HepG2 (cell line): ENCODE results near the gene VEZF1. TPM values are rescaled to one million over a fixed set of nuclear protein-coding genes. Genes with fewer than 3 reads are reported as not detected.

Experiments
- AKAP8 ChIP-seq: sonication (generic); formaldehyde crosslinking; IDR thresholded peaks from 2 replicates; pipeline ENCODE4 v1.5.1; 2020; ENCODE audit warnings: mild to moderate bottlenecking, missing genetic modification reagents
- DR1 ChIP-seq: sonication (generic); formaldehyde crosslinking; IDR thresholded peaks from 2 replicates; pipeline ENCODE4 v1.8.0; 2021; ENCODE audit warnings: mild to moderate bottlenecking, missing genetic modification reagents, inconsistent platforms
- FOXO1 ChIP-seq: sonication (generic); formaldehyde crosslinking; IDR thresholded peaks from 2 replicates; pipeline ENCODE4 v1.4.0; 2020; ENCODE audit warnings: missing genetic modification reagents
- HOXA5 ChIP-seq: sonication (generic); formaldehyde crosslinking; IDR thresholded peaks from 2 replicates; pipeline ENCODE4 v1.4.0; 2020; ENCODE audit warnings: missing genetic modification reagents
- IRF9 ChIP-seq: sonication (generic); formaldehyde crosslinking; IDR thresholded peaks from 2 replicates; pipeline ENCODE4 v1.8.0; 2022; ENCODE audit warnings: missing genetic modification reagents, mild to moderate bottlenecking, borderline replicate concordance
- KDM5A ChIP-seq: fragments of 200-600 bp; sonication (generic); IDR thresholded peaks from 2 replicates; pipeline ENCODE4 v1.7.0; 2018; ENCODE audit warnings: antibody characterized with exemption, mild to moderate bottlenecking, low read length, borderline replicate concordance
- MZF1 ChIP-seq: sonication (generic); formaldehyde crosslinking; IDR thresholded peaks from 2 replicates; pipeline ENCODE4 v1.8.1; 2023; ENCODE audit warnings: mild to moderate bottlenecking, missing genetic modification reagents, borderline replicate concordance
- PRMT3 ChIP-seq: sonication (generic); formaldehyde crosslinking; IDR thresholded peaks from 2 replicates; pipeline ENCODE4 v1.8.1; 2022; ENCODE audit warnings: low read depth, mild to moderate bottlenecking, moderate library complexity, missing genetic modification reagents, borderline replicate concordance
- SAFB2 ChIP-seq: sonication (generic); formaldehyde crosslinking; IDR thresholded peaks from 2 replicates; pipeline ENCODE4 v1.5.1; 2020; ENCODE audit warnings: missing genetic modification reagents, low read depth, mild to moderate bottlenecking, borderline replicate concordance
- SIN3B ChIP-seq: fragments of 150-350 bp; IDR thresholded peaks from 2 replicates; pipeline ENCODE4 v1.6.1; 2014; ENCODE audit warnings: low read length
- TFE3 ChIP-seq: IDR thresholded peaks from 2 replicates; pipeline ENCODE4 v1.6.1; 2016
- THYN1 ChIP-seq: sonication (generic); formaldehyde crosslinking; IDR thresholded peaks from 2 replicates; pipeline ENCODE4 v1.8.1; 2023; ENCODE audit warnings: low read depth, mild to moderate bottlenecking, moderate library complexity, missing genetic modification reagents, borderline replicate concordance
- ZBTB25 ChIP-seq: IDR thresholded peaks from 2 replicates; pipeline ENCODE4 v1.6.1; 2018; ENCODE audit warnings: missing genetic modification reagents
- ZFP41 ChIP-seq: sonication (generic); formaldehyde crosslinking; IDR thresholded peaks from 2 replicates; pipeline ENCODE4 v1.4.0; 2020; ENCODE audit warnings: mild to moderate bottlenecking, missing genetic modification reagents, borderline replicate concordance
- ZNF124 ChIP-seq: sonication (generic); formaldehyde crosslinking; IDR thresholded peaks from 2 replicates; pipeline ENCODE4 v1.4.0; 2020; ENCODE audit warnings: missing genetic modification reagents
- ZNF468 ChIP-seq: sonication (generic); formaldehyde crosslinking; IDR thresholded peaks from 2 replicates; pipeline ENCODE4 v1.8.0; 2022; ENCODE audit warnings: mild to moderate bottlenecking, moderate library complexity, missing genetic modification reagents
- ZNF484 ChIP-seq: sonication (generic); formaldehyde crosslinking; IDR thresholded peaks from 2 replicates; pipeline ENCODE4 v1.5.1; 2020; ENCODE audit warnings: mild to moderate bottlenecking, low read depth, missing genetic modification reagents, borderline replicate concordance
- polyA plus RNA-seq, 8 experiments: library from polyadenylated mRNA; depleted of rRNA in 3 of 8; stranded (reverse) in 7 of 8; unstranded in 1 of 8; fragments of >200 nt; fragmentation: Illumina TruSeq in 4 of 8; extraction: Trizol in 4 of 8; gene quantifications; 2 replicates each; pipeline versions ENCODE4 v1.2.1 to v1.2.3, GENCODE V29; 2011 to 2016; ENCODE audit warnings: low read depth in 4 of 8, missing spikeins in 1 of 8, mixed read lengths in 1 of 8; ENCODE audit not compliant: insufficient read depth in 1 of 8
- total RNA-seq, 5 experiments: library from RNA; depleted of rRNA; stranded (reverse); fragments of >200 nt; fragmentation: Illumina TruSeq; extraction: Trizol; gene quantifications; 2 replicates each; pipeline ENCODE4 v1.2.3, GENCODE V29; 2016; ENCODE audit warnings: low read depth in 1 of 5
- TF ChIP-seq, protein P1 (sequence below): sonication (generic); formaldehyde crosslinking; IDR thresholded peaks from 2 replicates; pipeline ENCODE4 v1.4.0; 2020; ENCODE audit warnings: missing genetic modification reagents
- TF ChIP-seq, protein P2 (sequence below): sonication (generic); formaldehyde crosslinking; IDR thresholded peaks from 2 replicates; pipeline ENCODE4 v1.4.0; 2020; ENCODE audit warnings: missing genetic modification reagents, borderline replicate concordance

The VEZF1 gene
- total and polyA plus RNA-seq, 2 of the 13 experiments (the other 11 are each of a cell fraction or from before 2014, with no cell fraction given): 45.9 to 49.7 TPM

DNA sequence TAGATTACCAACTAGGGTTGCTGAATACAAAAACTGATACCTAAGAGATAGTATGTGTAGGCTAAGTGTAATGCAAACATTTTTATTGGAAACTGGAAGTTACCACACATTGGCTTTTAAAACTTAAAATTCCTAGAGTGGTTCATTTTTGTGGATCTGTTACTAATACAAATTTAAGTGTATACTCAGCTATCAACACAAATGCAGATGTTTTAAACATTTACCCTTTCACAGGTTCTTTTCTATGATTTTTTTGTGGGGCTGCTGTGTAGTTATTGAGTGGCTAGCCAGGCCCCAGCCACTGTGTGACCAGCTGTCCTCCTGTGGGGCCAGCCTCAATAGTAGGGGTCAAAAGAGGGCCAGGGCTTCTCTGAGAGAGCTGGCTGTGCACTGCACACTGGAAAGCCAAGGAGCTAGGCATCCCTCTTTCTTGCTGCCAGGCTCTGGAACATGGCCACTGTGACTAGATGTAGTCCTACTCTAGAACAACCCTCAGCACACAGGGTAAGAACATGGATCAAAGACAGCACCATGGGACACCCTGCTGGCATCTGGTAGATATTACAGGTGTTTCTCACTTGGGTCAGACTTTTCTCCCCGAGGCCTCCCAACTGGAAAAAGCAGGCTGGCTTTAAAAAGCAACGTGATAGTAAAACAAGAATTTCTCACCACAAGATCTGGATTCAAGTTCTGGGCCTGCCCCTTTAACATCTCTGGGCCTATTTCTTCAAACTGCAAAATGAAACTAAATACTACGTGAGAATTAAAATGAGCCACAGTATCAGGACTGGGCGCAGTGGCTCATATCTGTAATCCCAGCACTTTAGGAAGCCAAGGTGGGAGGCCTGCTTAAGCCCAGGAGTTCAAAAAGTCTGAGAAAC, 7.3 kb upstream of the VEZF1 start (continued):
- TF ChIP-seq, protein P1, sequence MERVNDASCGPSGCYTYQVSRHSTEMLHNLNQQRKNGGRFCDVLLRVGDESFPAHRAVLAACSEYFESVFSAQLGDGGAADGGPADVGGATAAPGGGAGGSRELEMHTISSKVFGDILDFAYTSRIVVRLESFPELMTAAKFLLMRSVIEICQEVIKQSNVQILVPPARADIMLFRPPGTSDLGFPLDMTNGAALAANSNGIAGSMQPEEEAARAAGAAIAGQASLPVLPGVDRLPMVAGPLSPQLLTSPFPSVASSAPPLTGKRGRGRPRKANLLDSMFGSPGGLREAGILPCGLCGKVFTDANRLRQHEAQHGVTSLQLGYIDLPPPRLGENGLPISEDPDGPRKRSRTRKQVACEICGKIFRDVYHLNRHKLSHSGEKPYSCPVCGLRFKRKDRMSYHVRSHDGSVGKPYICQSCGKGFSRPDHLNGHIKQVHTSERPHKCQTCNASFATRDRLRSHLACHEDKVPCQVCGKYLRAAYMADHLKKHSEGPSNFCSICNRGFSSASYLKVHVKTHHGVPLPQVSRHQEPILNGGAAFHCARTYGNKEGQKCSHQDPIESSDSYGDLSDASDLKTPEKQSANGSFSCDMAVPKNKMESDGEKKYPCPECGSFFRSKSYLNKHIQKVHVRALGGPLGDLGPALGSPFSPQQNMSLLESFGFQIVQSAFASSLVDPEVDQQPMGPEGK (CRISPR knock-in tag): peak; percentile 21; the same call in 1 of the 2 replicates
- peak; percentile 66; the same call in 1 of the 2 replicates for TF ChIP-seq ZNF124
- TF ChIP-seq DR1 (CRISPR knock-in tag): no peak
- no peak for TF ChIP-seq ZNF468 (CRISPR knock-in tag)
- no peak for TF ChIP-seq ZNF484 (CRISPR knock-in tag)
- TF ChIP-seq TFE3: no peak; the same call in 1 of the 2 replicates
- TF ChIP-seq HOXA5: no peak
- no peak for TF ChIP-seq AKAP8 (CRISPR knock-in tag)
- peak; percentile 19; the same call in 1 of the 2 replicates for TF ChIP-seq FOXO1 (CRISPR knock-in tag)
- TF ChIP-seq KDM5A: no peak
- TF ChIP-seq ZBTB25 (CRISPR knock-in tag): no peak; the same call in 1 of the 2 replicates
- TF ChIP-seq, protein P2, sequence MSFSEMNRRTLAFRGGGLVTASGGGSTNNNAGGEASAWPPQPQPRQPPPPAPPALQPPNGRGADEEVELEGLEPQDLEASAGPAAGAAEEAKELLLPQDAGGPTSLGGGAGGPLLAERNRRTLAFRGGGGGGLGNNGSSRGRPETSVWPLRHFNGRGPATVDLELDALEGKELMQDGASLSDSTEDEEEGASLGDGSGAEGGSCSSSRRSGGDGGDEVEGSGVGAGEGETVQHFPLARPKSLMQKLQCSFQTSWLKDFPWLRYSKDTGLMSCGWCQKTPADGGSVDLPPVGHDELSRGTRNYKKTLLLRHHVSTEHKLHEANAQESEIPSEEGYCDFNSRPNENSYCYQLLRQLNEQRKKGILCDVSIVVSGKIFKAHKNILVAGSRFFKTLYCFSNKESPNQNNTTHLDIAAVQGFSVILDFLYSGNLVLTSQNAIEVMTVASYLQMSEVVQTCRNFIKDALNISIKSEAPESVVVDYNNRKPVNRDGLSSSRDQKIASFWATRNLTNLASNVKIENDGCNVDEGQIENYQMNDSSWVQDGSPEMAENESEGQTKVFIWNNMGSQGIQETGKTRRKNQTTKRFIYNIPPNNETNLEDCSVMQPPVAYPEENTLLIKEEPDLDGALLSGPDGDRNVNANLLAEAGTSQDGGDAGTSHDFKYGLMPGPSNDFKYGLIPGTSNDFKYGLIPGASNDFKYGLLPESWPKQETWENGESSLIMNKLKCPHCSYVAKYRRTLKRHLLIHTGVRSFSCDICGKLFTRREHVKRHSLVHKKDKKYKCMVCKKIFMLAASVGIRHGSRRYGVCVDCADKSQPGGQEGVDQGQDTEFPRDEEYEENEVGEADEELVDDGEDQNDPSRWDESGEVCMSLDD: no peak
- TF ChIP-seq IRF9 (CRISPR knock-in tag): no peak
- no peak; the same call in 1 of the 2 replicates for TF ChIP-seq PRMT3
- TF ChIP-seq SAFB2 (CRISPR knock-in tag): no peak
- TF ChIP-seq SIN3B: no peak
- no peak for TF ChIP-seq THYN1
- TF ChIP-seq ZFP41 (CRISPR knock-in tag): no peak
- TF ChIP-seq MZF1 (CRISPR knock-in tag): no peak
